ENCODE data around the gene CCDC73. TPM values are rescaled to one million over a fixed set of nuclear protein-coding genes. Genes with fewer than 3 reads are reported as not detected.

The CCDC73 gene
- total RNA-seq, result not detected in 2 replicates

GRCh38 chr11:32794439-32794838 lies at the start of gene CCDC73:
CCDC73 (minus strand) TSS chr11:32794662; CDS start chr11:32760243, 34,419 bp downstream.
- H3K4me2 ChIP-seq (ENCODE audit: insufficient read depth, low read length), result no peak within 1 kb of the TSS
- no peaks in the 10 kb centered on the region for H4K20me1 ChIP-seq (ENCODE audit: insufficient read depth, low read length)
- H3K4me1 ChIP-seq (ENCODE audit: insufficient read depth, low read length), result no peaks in the 10 kb centered on the region
- DNase-seq (ENCODE audit: insufficient read length, low spot score, missing footprints), result no peak
- H3K79me2 ChIP-seq (ENCODE audit: insufficient read depth, low read length), result no peaks in the 10 kb centered on the region
- H2AFZ ChIP-seq (ENCODE audit: low read length), result no peak within 1 kb of the TSS
- H3K4me3 ChIP-seq (ENCODE audit: insufficient read depth, low read length), result no peak within 1 kb of the TSS
- peaks cover 7% of the 10 kb centered on the region for H3K27me3 ChIP-seq (ENCODE audit: insufficient read depth, low read length)
- H3K27ac ChIP-seq (ENCODE audit: low read depth, low read length), result no peak within 1 kb of the TSS
- no peaks in the 10 kb centered on the region for H3K36me3 ChIP-seq (ENCODE audit: insufficient read depth, low read length)
- TF ChIP-seq CTCF (IDR thresholded peaks at IDR 0.05; ENCODE audit: extremely low read depth, low read depth, low read length), result no peak
- H3K9me3 ChIP-seq (ENCODE audit: low read depth, low read length), result no peaks in the 10 kb centered on the region

GRCh38 chr11:32843544-32843943 lies 49.1 kb upstream of the CCDC73 start:
- no peaks in the 10 kb centered on the region for H3K79me2 ChIP-seq (ENCODE audit: insufficient read depth, low read length)
- H3K27ac ChIP-seq (ENCODE audit: low read depth, low read length), result no peak overlapping the region
- H3K4me3 ChIP-seq (ENCODE audit: insufficient read depth, low read length), result no peak overlapping the region
- no peaks in the 10 kb centered on the region for H3K36me3 ChIP-seq (ENCODE audit: insufficient read depth, low read length)
- no peaks in the 10 kb centered on the region for H3K9me3 ChIP-seq (ENCODE audit: low read depth, low read length)
- H3K4me1 ChIP-seq (ENCODE audit: insufficient read depth, low read length), result no peaks in the 10 kb centered on the region
- no peaks in the 10 kb centered on the region for H3K27me3 ChIP-seq (ENCODE audit: insufficient read depth, low read length)
- no peak overlapping the region for H3K4me2 ChIP-seq (ENCODE audit: insufficient read depth, low read length)
- H2AFZ ChIP-seq (ENCODE audit: low read length), result no peak overlapping the region
- DNase-seq (ENCODE audit: insufficient read length, low spot score, missing footprints), result no peak
- no peak for TF ChIP-seq CTCF (IDR thresholded peaks at IDR 0.05; ENCODE audit: extremely low read depth, low read depth, low read length)
- no peaks in the 10 kb centered on the region for H4K20me1 ChIP-seq (ENCODE audit: insufficient read depth, low read length)

- Histone ChIP-seq H3K27me3 (ENCODE audit: insufficient read depth, low read length) (no peaks in the 10 kb centered on the region), H3K4me3 (ENCODE audit: insufficient read depth, low read length) (no peak overlapping the region), H2AFZ (ENCODE audit: low read length) (no peak overlapping the region), H4K20me1 (ENCODE audit: insufficient read depth, low read length) (no peaks in the 10 kb centered on the region), H3K27ac (ENCODE audit: low read depth, low read length) (no peak overlapping the region), H3K9me3 (ENCODE audit: low read depth, low read length) (no peaks in the 10 kb centered on the region), H3K79me2 (ENCODE audit: insufficient read depth, low read length) (no peaks in the 10 kb centered on the region), H3K4me1 (ENCODE audit: insufficient read depth, low read length) (no peaks in the 10 kb centered on the region), H3K36me3 (ENCODE audit: insufficient read depth, low read length) (no peaks in the 10 kb centered on the region), H3K4me2 (ENCODE audit: insufficient read depth, low read length) (no peak overlapping the region)
- no peak for TF ChIP-seq CTCF (IDR thresholded peaks at IDR 0.05; ENCODE audit: extremely low read depth, low read depth, low read length)
- DNase-seq (ENCODE audit: insufficient read length, low spot score, missing footprints), result no peak
These were observed 46.1 kb upstream of the CCDC73 start for GRCh38 chr11:32840587-32840986.

- Histone ChIP-seq H3K36me3 (ENCODE audit: insufficient read depth, low read length) (no peaks in the 10 kb centered on the region), H3K27ac (ENCODE audit: low read depth, low read length) (no peak overlapping the region), H3K9me3 (ENCODE audit: low read depth, low read length) (no peaks in the 10 kb centered on the region), H2AFZ (ENCODE audit: low read length) (no peak overlapping the region), H3K4me3 (ENCODE audit: insufficient read depth, low read length) (no peak overlapping the region), H4K20me1 (ENCODE audit: insufficient read depth, low read length) (no peaks in the 10 kb centered on the region), H3K4me1 (ENCODE audit: insufficient read depth, low read length) (no peaks in the 10 kb centered on the region), H3K4me2 (ENCODE audit: insufficient read depth, low read length) (no peak overlapping the region), H3K79me2 (ENCODE audit: insufficient read depth, low read length) (no peaks in the 10 kb centered on the region), H3K27me3 (ENCODE audit: insufficient read depth, low read length) (no peaks in the 10 kb centered on the region)
- DNase-seq (ENCODE audit: insufficient read length, low spot score, missing footprints), result no peak
- TF ChIP-seq CTCF (IDR thresholded peaks at IDR 0.05; ENCODE audit: extremely low read depth, low read depth, low read length), result no peak
These were observed 44.8 kb upstream of the CCDC73 start for GRCh38 chr11:32839308-32839707.
